ENCODE measurements around the gene ATG16L1. TPM values are rescaled to one million over a fixed set of nuclear protein-coding genes. Genes with fewer than 3 reads are reported as not detected.
A peak's percentile ranks its signal among the peaks of the same experiment; 100 is the strongest.

Gene ATG16L1
- total and polyA plus RNA-seq, 9 of the 15 experiments (the other 6 are each of a cell fraction or from before 2014, with no cell fraction given) = 6.4 to 21.3 (median 17.2) TPM

DNA sequence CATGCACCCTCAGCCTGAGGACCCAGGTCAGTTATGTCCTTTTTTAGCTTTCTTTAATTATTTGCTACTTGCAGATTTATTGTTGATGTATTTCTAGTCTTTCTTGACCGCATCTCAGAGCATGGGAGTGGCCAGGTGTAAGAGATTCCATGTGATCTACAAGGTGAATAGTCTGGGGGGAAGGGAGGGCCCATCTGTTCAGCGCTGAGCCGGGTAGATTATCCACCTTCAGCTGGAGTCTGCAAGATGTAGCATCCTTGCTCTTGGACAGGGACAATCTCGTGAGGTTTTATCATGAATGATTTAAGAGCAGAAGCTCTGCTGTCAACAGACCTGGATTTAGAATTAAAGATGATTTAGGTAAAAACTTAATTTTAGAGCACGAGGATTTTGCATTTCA, 90.8 kb downstream of the ATG16L1 start:
- H3K27ac ChIP-seq (ENCODE audit: extremely low read depth, low read depth, low read length) = no peak overlapping the region
- TF ChIP-seq MEIS2 (IDR thresholded peaks at IDR 0.05; ENCODE audit: partially characterized antibody) = peak; percentile 27
- no peak for TF ChIP-seq ZNF3 (CRISPR knock-in tag; IDR thresholded peaks at IDR 0.05)
- H3K4me1 ChIP-seq (replicated peaks in 1 of 2; ENCODE audit: control insufficient read depth in 2 of 2, insufficient read depth in 2 of 2, low read length in 2 of 2) = peaks cover 4 to 6% of the 10 kb centered on the region in 2 experiments
- WGBS (ENCODE audit: insufficient coverage, low coverage, missing lambda C conversion rate) = 22% methylated on average over 5 of the region's 5 CpGs
- intact Hi-C loops (cut with micrococcal nuclease) = no loop called here
- no peaks in the 10 kb centered on the region for H4K20me1 ChIP-seq (replicated peaks; ENCODE audit: control insufficient read depth, insufficient read depth, low read length)
- FAIRE-seq (no peak), ATAC-seq (no peak), DNase-seq (ENCODE audit: extremely low read depth in 1 of 4, low spot score in 3 of 4) (no peak)
- no TSS peak for BruUV-seq (replicated peaks)
- no peaks in the 10 kb centered on the region for H3K9me1 ChIP-seq (ENCODE audit: control insufficient read depth, insufficient read depth, low read length)
- no peaks in the 10 kb centered on the region for H3K36me3 ChIP-seq (ENCODE audit: control insufficient read depth, insufficient read depth, low read length)
- H2AFZ ChIP-seq (ENCODE audit: low read depth, low read length) = no peak overlapping the region
- no peaks in the 10 kb centered on the region for H3K79me2 ChIP-seq (ENCODE audit: control insufficient read depth, insufficient read depth, low read length)
- no peak overlapping the region for H3K9ac ChIP-seq (ENCODE audit: insufficient read depth in 1 of 2, low read depth in 2 of 2, low read length in 2 of 2)
- CTCF ChIA-PET (ENCODE audit: low intra/inter-chr PET ratio) = no interaction called here
- H3K4me2 ChIP-seq (ENCODE audit: insufficient read depth, low read length) = no peak overlapping the region
- no peak overlapping the region for H3K4me3 ChIP-seq
- H3K27me3 ChIP-seq (ENCODE audit: control insufficient read depth in 2 of 2, insufficient read depth in 2 of 2, low read length in 2 of 2) = 0 out of 5 replicates have a peak, but pooled peaks cover 0 to 5% of the 10 kb centered on the region in 2 experiments
- no peaks in the 10 kb centered on the region; the same call in 1 of the 2 replicates for H3K9me3 ChIP-seq (replicated peaks; ENCODE audit: control insufficient read depth, insufficient read depth, low read depth, low read length)
- POLR2A ChIA-PET = interaction anchor here (0.5 to 1.2 kb wide), 3 partner anchors 11 to 1492 kb away, joined by 3 read pairs; no protein-coding TSS in a partner anchor
- in situ Hi-C loops (cut with MboI) = no loop called here

DNA sequence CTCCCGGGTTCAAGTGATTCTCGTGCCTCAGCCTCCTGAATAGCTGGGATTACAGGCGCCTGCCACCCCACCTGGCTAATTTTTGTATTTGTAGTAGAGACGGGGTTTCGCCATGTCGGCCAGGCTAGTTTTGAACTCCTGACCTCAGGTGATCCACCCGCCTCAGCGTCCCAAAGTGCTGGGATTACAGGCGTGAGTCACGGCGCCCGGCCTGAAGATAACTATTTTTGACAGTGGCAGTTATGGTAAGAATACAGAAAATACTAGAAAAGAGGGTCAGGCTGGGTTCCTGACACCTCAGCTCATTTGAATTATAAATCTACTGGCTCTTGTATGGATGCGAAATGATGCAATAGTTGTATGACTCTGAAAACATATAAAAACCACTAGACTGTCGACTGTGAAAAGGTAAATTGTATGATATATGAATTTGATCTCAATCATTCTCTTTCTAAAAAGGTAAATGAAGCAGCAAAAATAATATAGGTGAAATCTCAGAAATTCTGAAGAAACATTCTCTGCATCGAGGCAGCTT, 91.8 kb downstream of the ATG16L1 start:
- in situ Hi-C loops (cut with MboI) (no loop called here), intact Hi-C loops (cut with micrococcal nuclease) (no loop called here)
- no peaks in the 10 kb centered on the region for H3K36me3 ChIP-seq (ENCODE audit: control insufficient read depth, insufficient read depth, low read length)
- H3K4me3 ChIP-seq = no peak overlapping the region
- no TSS peak for BruUV-seq (replicated peaks)
- H3K27me3 ChIP-seq (ENCODE audit: control insufficient read depth in 2 of 2, insufficient read depth in 2 of 2, low read length in 2 of 2) = 0 out of 5 replicates have a peak, but pooled peaks cover 0 to under 1% of the 10 kb centered on the region in 2 experiments
- CTCF ChIA-PET (ENCODE audit: low intra/inter-chr PET ratio) = no interaction called here
- POLR2A ChIA-PET = no interaction called here
- no peak overlapping the region for H2AFZ ChIP-seq (ENCODE audit: low read depth, low read length)
- H3K9me3 ChIP-seq (replicated peaks; ENCODE audit: control insufficient read depth, insufficient read depth, low read depth, low read length) = no peaks in the 10 kb centered on the region; the same call in 1 of the 2 replicates
- DNase-seq (ENCODE audit: extremely low read depth in 1 of 4, low spot score in 3 of 4) (no peak), ATAC-seq (peak; percentile 43; the same call in 1 of the 3 replicates), FAIRE-seq (no peak)
- H3K4me2 ChIP-seq (ENCODE audit: insufficient read depth, low read length) = no peak overlapping the region
- peaks cover under 1 to 4% of the 10 kb centered on the region in 2 experiments; a peak in 3 of 5 replicates for H3K4me1 ChIP-seq (replicated peaks in 1 of 2; ENCODE audit: control insufficient read depth in 2 of 2, insufficient read depth in 2 of 2, low read length in 2 of 2)
- H3K9ac ChIP-seq (ENCODE audit: insufficient read depth in 1 of 2, low read depth in 2 of 2, low read length in 2 of 2) = no peak overlapping the region
- no peak overlapping the region for H3K27ac ChIP-seq (ENCODE audit: extremely low read depth, low read depth, low read length)
- no peaks in the 10 kb centered on the region for H4K20me1 ChIP-seq (replicated peaks; ENCODE audit: control insufficient read depth, insufficient read depth, low read length)
- WGBS (ENCODE audit: insufficient coverage, low coverage, missing lambda C conversion rate) = 31% methylated on average over 5 of the region's 15 CpGs
- H3K79me2 ChIP-seq (ENCODE audit: control insufficient read depth, insufficient read depth, low read length) = no peaks in the 10 kb centered on the region
- no peaks in the 10 kb centered on the region for H3K9me1 ChIP-seq (ENCODE audit: control insufficient read depth, insufficient read depth, low read length)
- TF ChIP-seq, protein P1, sequence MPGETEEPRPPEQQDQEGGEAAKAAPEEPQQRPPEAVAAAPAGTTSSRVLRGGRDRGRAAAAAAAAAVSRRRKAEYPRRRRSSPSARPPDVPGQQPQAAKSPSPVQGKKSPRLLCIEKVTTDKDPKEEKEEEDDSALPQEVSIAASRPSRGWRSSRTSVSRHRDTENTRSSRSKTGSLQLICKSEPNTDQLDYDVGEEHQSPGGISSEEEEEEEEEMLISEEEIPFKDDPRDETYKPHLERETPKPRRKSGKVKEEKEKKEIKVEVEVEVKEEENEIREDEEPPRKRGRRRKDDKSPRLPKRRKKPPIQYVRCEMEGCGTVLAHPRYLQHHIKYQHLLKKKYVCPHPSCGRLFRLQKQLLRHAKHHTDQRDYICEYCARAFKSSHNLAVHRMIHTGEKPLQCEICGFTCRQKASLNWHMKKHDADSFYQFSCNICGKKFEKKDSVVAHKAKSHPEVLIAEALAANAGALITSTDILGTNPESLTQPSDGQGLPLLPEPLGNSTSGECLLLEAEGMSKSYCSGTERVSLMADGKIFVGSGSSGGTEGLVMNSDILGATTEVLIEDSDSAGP (CRISPR knock-in tag; IDR thresholded peaks at IDR 0.05) = no peak
- no peak for TF ChIP-seq GTF2A2 (tag; IDR thresholded peaks at IDR 0.05)
- 0 out of 2 replicates have a peak, but pooled peaks have one; percentile 56 for TF ChIP-seq ZSCAN32 (CRISPR knock-in tag; IDR thresholded peaks at IDR 0.05)
- no peak for TF ChIP-seq SIN3A (IDR thresholded peaks at IDR 0.05; ENCODE audit: borderline replicate concordance in 2 of 2, control insufficient read depth in 1 of 2, low read depth in 2 of 2, low read length in 2 of 2)
- TF ChIP-seq MYC (IDR thresholded peaks at IDR 0.05; ENCODE audit: low read depth, low read length) = no peak
- no peak for TF ChIP-seq MYC (CRISPR knock-in tag; IDR thresholded peaks at IDR 0.05; ENCODE audit: borderline replicate concordance, low read depth)
- TF ChIP-seq TAL1 (IDR thresholded peaks at IDR 0.05) = no peak
- TF ChIP-seq FOXJ2 (tag; IDR thresholded peaks at IDR 0.05) = no peak

All from K562 (cell line).